ENCODE measurements around the gene LRRC70. TPM values are rescaled to one million over a fixed set of nuclear protein-coding genes. Genes with fewer than 3 reads are reported as not detected.

The LRRC70 gene
- total and polyA plus RNA-seq, 2 of the 8 experiments (the other 6 are each of a cell fraction or from before 2014, with no cell fraction given) = 0.62 to 0.67 TPM

- H3K9me3 ChIP-seq (ENCODE audit: insufficient read depth in 2 of 2, low read depth in 1 of 2, low read length in 1 of 2) = no peaks in the 10 kb centered on the region
- peaks cover 0 to 8% (median 0%) of the 10 kb centered on the region in 4 experiments; a peak in 1 of 8 replicates for H3K36me3 ChIP-seq (ENCODE audit: control insufficient read depth in 2 of 4, insufficient read depth in 4 of 4, low read length in 3 of 4)
- no peaks in the 10 kb centered on the region for H3K4me1 ChIP-seq (replicated peaks in 1 of 4; ENCODE audit: control insufficient read depth in 3 of 4, insufficient read depth in 4 of 4, low read length in 3 of 4)
- no peak overlapping the region for H3K18ac ChIP-seq (ENCODE audit: extremely low read depth, low read length)
- H3K56ac ChIP-seq (replicated peaks; ENCODE audit: insufficient read length, low read depth, low read length) = no peak overlapping the region
- no peak overlapping the region for H2BK12ac ChIP-seq (ENCODE audit: low read depth, low read length)
- no peak for TF ChIP-seq GABPA (IDR thresholded peaks at IDR 0.05; ENCODE audit: borderline replicate concordance, insufficient read depth, low read length)
- TF ChIP-seq SIRT6 (IDR thresholded peaks at IDR 0.05; ENCODE audit: low read length) = no peak
- no peak for TF ChIP-seq EGR1 (IDR thresholded peaks at IDR 0.05; ENCODE audit: borderline replicate concordance, low read depth, low read length)
- no peak for TF ChIP-seq FOSL1 (IDR thresholded peaks at IDR 0.05; ENCODE audit: insufficient read depth, low read depth, low read length)
- TF ChIP-seq YY1 (IDR thresholded peaks at IDR 0.05; ENCODE audit: low read depth, low read length) = no peak
- no peak for TF ChIP-seq HDAC6 (IDR thresholded peaks at IDR 0.05; ENCODE audit: low read depth, low read length)
- no peak for TF ChIP-seq JUN (IDR thresholded peaks at IDR 0.05; ENCODE audit: low read depth, low read length)
- TF ChIP-seq SIX5 (IDR thresholded peaks at IDR 0.05; ENCODE audit: low read depth, low read length) = no peak
- 74% methylated on average over 3 of the region's 3 CpGs; no CpG with 5 or more reads in 1 of the 2 experiments for WGBS, 2 experiments (ENCODE audit: extremely low coverage in 1 of 2, insufficient coverage in 1 of 2, insufficient read length in 1 of 2, insufficient replicate concordance in 2 of 2, low coverage in 1 of 2, low lambda C conversion rate in 2 of 2, missing lambda C conversion rate in 1 of 2)
- DNase-seq (ENCODE audit: low read depth in 1 of 2, low spot score in 2 of 2) (no peak), FAIRE-seq (no peak)
- H3K4ac ChIP-seq (replicated peaks; ENCODE audit: insufficient read length, low read depth, low read length) = no peak overlapping the region
- no peak overlapping the region for H3K4me2 ChIP-seq (ENCODE audit: insufficient read depth in 1 of 2, low read depth in 2 of 2, low read length in 2 of 2)
- H2BK20ac ChIP-seq (ENCODE audit: low read length) = no peak overlapping the region
- H2AK5ac ChIP-seq (ENCODE audit: low read depth, low read length) = no peak overlapping the region
- H3K27ac ChIP-seq (ENCODE audit: low read depth, low read length) = no peak overlapping the region
- H2AFZ ChIP-seq (ENCODE audit: low read length) = no peak overlapping the region
- no peak overlapping the region for H3K9ac ChIP-seq (replicated peaks in 1 of 4; ENCODE audit: extremely low read depth in 1 of 4, low read depth in 3 of 4, low read length in 3 of 4)
- H3K27me3 ChIP-seq (replicated peaks in 1 of 4; ENCODE audit: control insufficient read depth in 3 of 4, extremely low read depth in 1 of 4, insufficient read depth in 3 of 4, low read length in 3 of 4) = peaks cover 0 to 1% (median 0%) of the 10 kb centered on the region in 4 experiments; a peak in 1 of 7 replicates
- H3K14ac ChIP-seq (ENCODE audit: insufficient read length) = no peak overlapping the region
- H3K23ac ChIP-seq (ENCODE audit: insufficient read length) = no peak overlapping the region
- ChIA-PET CTCF (ENCODE audit: partially characterized antibody) (interaction anchor here (0.6 to 0.8 kb wide), 2 partner anchors 20 to 231 kb away, joined by 3 read pairs; no protein-coding TSS in a partner anchor), POLR2A (ENCODE audit: partially characterized antibody) (interaction anchor here (0.5 kb wide), 1 partner anchor 124 kb away, joined by 3 read pairs; no protein-coding TSS in a partner anchor)
- H4K8ac ChIP-seq (ENCODE audit: extremely low read depth, insufficient read depth, low read length) = no peak overlapping the region
- H3K79me1 ChIP-seq (ENCODE audit: low read depth, low read length) = no peaks in the 10 kb centered on the region
- no peaks in the 10 kb centered on the region for H4K20me1 ChIP-seq (replicated peaks in 1 of 2; ENCODE audit: control insufficient read depth in 1 of 2, insufficient read depth in 2 of 2, low read length in 2 of 2)
- H4K5ac ChIP-seq (ENCODE audit: insufficient read length, low read depth, low read length) = no peak overlapping the region
- no peaks in the 10 kb centered on the region for H3K23me2 ChIP-seq (ENCODE audit: low read depth, low read length)
- no peak overlapping the region for H2BK120ac ChIP-seq (replicated peaks; ENCODE audit: low read depth, low read length)
- no peak overlapping the region for H2BK15ac ChIP-seq (ENCODE audit: low read length)
- H3K79me2 ChIP-seq (ENCODE audit: control insufficient read depth in 1 of 2, insufficient read depth in 2 of 2, low read length in 2 of 2) = no peaks in the 10 kb centered on the region
- no peak overlapping the region for H4K91ac ChIP-seq (replicated peaks; ENCODE audit: insufficient read length, low read length)
- no peak overlapping the region for H3K4me3 ChIP-seq (ENCODE audit: extremely low read depth in 1 of 4, insufficient read depth in 2 of 4, low read depth in 3 of 4, low read length in 4 of 4)
- H2BK5ac ChIP-seq (ENCODE audit: low read depth, low read length) = no peak overlapping the region
Measured at GRCh38 chr5:62547945-62548630, 30.5 kb upstream of the LRRC70 start.
